ENCODE data around the gene CNTNAP5.
A peak's percentile ranks its signal among the peaks of the same experiment; 100 is the strongest.

The CNTNAP5 gene

GRCh38 chr2:124025891-124026434, 876 bp downstream of the CNTNAP5 start:
- TF ChIP-seq, protein P1, sequence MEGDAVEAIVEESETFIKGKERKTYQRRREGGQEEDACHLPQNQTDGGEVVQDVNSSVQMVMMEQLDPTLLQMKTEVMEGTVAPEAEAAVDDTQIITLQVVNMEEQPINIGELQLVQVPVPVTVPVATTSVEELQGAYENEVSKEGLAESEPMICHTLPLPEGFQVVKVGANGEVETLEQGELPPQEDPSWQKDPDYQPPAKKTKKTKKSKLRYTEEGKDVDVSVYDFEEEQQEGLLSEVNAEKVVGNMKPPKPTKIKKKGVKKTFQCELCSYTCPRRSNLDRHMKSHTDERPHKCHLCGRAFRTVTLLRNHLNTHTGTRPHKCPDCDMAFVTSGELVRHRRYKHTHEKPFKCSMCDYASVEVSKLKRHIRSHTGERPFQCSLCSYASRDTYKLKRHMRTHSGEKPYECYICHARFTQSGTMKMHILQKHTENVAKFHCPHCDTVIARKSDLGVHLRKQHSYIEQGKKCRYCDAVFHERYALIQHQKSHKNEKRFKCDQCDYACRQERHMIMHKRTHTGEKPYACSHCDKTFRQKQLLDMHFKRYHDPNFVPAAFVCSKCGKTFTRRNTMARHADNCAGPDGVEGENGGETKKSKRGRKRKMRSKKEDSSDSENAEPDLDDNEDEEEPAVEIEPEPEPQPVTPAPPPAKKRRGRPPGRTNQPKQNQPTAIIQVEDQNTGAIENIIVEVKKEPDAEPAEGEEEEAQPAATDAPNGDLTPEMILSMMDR (IDR thresholded peaks at IDR 0.05) = no peak

- TF ChIP-seq, protein P1 (IDR thresholded peaks at IDR 0.05) = no peak
These were observed 1.4 kb downstream of the CNTNAP5 start for GRCh38 chr2:124026503-124026902.

- TF ChIP-seq, protein P1 (IDR thresholded peaks at IDR 0.05) = peak; percentile 65
These were observed 2.1 kb downstream of the CNTNAP5 start for GRCh38 chr2:124027182-124027581.

- TF ChIP-seq, protein P1 (IDR thresholded peaks at IDR 0.05) = no peak
These were observed 7.7 kb downstream of the CNTNAP5 start for GRCh38 chr2:124032799-124033198.

DNA sequence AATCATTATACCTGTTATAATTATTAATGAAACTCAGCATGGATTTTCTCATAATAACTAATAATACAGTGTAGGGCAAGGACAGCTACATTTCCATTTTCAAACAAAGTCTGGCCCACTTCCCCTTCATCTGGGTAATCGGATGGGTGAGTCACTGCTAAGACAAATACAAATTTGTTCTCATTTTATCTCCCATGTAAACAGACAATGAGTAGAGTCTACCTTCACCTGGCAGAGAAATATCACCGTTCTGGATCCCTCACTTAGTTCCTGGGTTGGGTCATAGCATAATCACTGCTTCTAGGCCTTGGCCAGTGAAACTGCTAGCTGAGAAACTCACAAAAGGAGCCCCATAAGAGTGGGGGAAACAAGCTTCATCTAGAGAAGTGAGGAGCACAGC, 9.2 kb downstream of the CNTNAP5 start:
- TF ChIP-seq, protein P1 (IDR thresholded peaks at IDR 0.05) = no peak

DNA sequence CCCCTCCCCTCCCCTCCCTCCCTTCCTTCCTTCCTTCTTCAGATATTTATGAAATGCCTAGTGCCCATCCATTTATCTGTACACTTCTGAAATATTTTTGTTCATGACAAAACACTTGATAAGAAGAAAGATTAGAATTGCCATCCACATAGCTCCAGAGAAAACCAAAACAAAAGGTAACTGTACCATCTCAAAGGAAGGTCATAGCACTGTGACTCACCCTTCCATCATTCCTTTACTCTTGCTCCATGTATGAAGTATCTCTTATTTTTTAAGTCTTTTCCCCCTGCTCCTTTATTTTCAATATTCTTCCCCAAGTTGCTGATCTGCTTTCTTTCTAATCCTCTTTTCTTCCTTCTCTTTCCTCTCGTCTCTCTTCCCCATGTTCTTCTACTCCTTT, 9.9 kb downstream of the CNTNAP5 start:
- TF ChIP-seq, protein P1 (IDR thresholded peaks at IDR 0.05) = no peak

DNA sequence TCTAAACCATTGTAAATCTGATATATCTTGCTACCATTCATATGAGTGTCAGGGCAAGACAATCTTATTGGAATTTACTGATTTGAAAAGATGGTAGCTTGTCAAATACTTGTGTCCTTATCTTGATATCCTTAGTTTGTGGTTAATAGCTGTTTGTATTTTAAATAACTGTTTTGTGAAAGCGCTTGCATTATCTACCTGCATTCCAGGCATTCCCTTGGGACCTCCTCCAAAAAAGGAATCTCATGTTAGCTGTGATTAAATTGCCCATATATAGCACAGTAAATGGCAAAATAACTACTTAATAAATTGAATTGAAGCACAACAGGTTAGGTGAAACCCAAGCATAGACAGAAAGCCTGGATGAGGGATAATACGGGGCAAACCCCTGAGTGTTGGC, 13.9 kb downstream of the CNTNAP5 start:
- TF ChIP-seq, protein P1 (IDR thresholded peaks at IDR 0.05) = no peak

- TF ChIP-seq, protein P1 (IDR thresholded peaks at IDR 0.05) = no peak
These were observed 14.7 kb downstream of the CNTNAP5 start for GRCh38 chr2:124039762-124040291.
